ENCODE measurements around the gene OBSL1.

The OBSL1 gene

DNA sequence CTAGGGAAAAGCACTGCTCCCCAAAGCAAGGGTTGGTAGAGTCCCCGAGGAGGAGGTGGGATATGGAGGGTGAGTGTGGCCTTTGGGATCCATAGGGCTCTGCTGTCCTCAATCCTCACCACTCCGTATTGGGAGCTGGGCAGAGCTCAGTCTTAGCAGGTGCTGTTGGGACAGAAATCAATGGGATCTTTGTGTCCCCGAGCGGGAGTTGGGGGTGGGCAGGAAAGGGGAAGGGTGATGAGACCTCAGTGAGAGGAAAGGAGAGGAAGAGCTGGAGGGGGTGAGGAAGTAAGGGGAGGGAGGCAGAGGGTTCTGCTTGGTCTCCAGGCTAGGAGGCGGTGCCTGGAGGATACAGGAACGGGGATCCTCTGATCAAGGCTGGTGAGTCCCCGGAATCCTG, 54.5 kb downstream of the OBSL1 start:
- no peak for DNase-seq (ENCODE audit: low read depth)
- TF ChIP-seq, protein P1, sequence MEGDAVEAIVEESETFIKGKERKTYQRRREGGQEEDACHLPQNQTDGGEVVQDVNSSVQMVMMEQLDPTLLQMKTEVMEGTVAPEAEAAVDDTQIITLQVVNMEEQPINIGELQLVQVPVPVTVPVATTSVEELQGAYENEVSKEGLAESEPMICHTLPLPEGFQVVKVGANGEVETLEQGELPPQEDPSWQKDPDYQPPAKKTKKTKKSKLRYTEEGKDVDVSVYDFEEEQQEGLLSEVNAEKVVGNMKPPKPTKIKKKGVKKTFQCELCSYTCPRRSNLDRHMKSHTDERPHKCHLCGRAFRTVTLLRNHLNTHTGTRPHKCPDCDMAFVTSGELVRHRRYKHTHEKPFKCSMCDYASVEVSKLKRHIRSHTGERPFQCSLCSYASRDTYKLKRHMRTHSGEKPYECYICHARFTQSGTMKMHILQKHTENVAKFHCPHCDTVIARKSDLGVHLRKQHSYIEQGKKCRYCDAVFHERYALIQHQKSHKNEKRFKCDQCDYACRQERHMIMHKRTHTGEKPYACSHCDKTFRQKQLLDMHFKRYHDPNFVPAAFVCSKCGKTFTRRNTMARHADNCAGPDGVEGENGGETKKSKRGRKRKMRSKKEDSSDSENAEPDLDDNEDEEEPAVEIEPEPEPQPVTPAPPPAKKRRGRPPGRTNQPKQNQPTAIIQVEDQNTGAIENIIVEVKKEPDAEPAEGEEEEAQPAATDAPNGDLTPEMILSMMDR (conservative IDR thresholded peaks at IDR 0.05; ENCODE audit: low read length): no peak
- H3K4me3 ChIP-seq (ENCODE audit: low read length): no peak overlapping the region

DNA sequence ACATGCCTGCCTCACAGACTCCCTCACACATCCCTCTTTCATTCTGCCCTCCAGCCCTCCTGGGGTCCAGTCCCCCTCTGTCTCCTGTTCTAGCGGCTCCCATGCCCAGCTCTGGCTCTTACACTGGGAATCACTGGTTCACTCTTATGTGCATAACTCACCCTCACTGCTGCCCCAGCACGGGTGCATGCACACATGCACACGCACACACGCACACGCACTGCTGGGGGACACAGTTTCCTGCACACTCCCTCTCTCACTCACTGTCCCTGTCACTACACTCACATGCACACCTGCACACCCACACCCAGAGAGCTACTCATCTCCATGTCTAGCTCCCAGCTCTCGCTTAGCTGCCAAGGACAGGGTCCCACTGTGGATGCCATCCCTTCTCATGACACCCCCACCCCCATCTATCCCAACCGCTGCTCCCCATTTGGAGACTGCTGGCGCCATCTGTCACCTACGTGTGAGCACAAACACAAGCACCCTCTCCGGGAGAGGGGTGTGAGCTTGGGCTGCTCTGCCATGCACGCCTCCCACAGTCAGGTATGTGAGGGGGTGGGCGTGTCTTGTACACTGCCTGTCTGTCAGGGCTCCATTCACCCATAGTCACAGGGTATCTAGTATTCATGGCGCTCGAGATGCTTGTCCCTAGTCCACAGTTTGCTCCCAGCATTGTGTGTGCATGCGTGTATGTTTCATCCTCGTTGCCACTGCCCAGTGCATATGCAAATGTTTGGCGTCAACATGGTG, 55.3 kb downstream of the OBSL1 start:
- no peak for DNase-seq (ENCODE audit: low read depth)
- TF ChIP-seq, protein P1 (conservative IDR thresholded peaks at IDR 0.05; ENCODE audit: low read length): no peak
- no peak overlapping the region for H3K4me3 ChIP-seq (ENCODE audit: low read length)

DNA sequence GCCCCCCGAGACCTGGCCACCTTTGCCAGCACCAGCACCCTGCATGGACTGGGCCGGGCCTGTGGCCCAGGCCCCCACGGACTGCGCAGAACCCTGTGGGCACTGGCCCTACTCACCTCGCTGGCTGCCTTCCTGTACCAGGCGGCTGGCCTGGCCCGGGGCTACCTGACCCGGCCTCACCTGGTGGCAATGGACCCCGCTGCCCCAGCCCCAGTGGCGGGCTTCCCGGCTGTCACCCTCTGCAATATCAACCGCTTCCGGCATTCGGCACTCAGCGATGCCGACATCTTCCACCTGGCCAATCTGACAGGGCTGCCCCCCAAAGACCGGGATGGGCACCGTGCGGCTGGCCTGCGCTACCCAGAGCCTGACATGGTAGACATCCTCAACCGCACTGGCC, 56.5 kb downstream of the OBSL1 start:
- H3K4me3 ChIP-seq (ENCODE audit: low read length): no peak overlapping the region
- TF ChIP-seq, protein P1 (conservative IDR thresholded peaks at IDR 0.05; ENCODE audit: low read length): no peak
- no peak for DNase-seq (ENCODE audit: low read depth)

DNA sequence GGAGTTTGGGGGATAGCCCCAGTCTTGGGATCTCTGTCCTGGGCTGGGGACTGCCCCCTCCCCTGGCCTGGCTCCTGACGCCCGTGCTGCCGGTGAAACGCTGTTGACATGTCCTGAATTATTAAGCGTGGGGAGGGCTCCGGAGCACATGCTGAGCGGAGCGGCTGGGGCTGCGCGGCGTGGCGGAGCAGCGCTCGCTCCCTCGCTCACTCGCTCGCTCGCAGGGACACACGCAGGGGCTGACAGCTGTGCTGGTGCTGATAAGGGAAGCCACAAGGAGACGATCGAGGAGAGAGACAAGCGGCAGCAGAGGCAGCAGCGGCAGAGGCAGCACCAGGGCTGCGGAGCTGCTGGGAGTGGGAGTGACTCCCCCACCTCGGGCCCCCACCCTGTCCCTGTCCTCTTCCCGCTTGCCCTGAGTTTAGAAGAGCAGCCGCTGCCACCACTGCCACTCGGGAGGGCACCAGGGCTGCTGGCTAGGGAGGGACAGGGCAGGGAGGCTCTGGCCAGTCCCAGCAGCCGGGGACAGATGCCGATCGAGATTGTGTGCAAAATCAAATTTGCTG, 57.1 kb downstream of the OBSL1 start, which contains the start of gene ASIC4:
TSS of gene ASIC4 (plus strand) at position 287 of the 566 bp plus-strand sequence. CDS start at position 530, 243 bp downstream.
- no peak within 1 kb of the TSS for H3K4me3 ChIP-seq (ENCODE audit: low read length)

DNA sequence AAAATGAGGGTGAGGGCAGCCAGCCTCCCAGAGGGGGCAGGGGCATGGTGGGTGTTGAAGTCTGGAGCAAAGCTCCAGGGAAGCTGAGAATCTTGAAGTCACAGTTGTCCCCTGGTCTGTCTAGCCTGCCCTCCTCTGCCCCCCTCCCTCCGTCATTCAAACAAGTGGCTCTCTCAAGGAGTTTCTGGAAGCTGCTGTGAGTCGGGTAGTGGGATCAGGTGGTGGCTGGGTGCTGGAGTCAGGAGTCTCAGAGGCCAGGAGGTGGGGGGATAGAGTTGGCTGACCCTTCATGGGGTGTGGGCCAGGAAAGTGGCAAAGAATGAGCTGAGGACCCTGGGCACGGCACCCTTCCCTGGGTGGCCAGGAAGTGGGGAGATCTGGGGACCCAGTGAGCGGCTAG, 57.6 kb downstream of the OBSL1 start:
- no peak for DNase-seq (ENCODE audit: low read depth)
- no peak overlapping the region for H3K4me3 ChIP-seq (ENCODE audit: low read length)
- TF ChIP-seq, protein P1 (conservative IDR thresholded peaks at IDR 0.05; ENCODE audit: low read length): no peak

More for the DNA sequence above, 57.1 kb downstream of the OBSL1 start, which contains the start of gene ASIC4:
- TF ChIP-seq, protein P1 (conservative IDR thresholded peaks at IDR 0.05; ENCODE audit: low read length): no peak
- DNase-seq (ENCODE audit: low read depth): no peak

DNA sequence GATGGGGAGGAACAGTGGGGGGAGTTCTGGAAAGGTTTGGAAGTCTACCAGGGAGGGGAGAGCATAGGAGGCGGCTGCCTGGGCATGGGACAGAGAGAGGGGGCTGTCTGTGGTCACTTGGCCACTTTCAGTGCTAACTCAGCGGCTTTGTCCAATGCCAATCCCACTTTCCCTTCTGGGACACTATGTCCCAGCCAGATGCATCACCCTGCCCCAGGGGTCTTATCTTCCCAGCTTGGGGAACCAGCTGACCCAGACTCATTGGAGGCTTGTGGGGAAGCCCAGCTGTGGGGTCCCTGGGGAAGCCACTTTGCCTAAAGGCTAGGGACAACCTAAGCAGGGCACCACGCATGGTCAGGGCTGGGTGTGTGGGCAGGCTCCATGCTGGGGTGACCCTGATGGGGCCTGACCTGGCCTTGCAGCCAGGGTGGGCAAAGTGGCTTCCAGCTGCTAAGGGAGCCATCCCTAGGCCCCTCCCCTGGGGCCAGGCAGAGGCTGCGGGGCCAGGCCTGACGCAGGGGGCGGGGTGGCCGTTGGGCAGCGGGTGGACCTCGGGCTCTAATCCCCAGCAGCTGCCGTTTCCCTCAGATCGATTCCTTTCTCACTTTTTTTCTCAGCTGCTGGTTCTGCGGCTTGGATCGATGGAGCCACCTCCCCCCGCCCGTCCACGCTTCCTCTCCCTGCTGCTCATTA, 58.7 kb downstream of the OBSL1 start:
- TF ChIP-seq, protein P1 (conservative IDR thresholded peaks at IDR 0.05; ENCODE audit: low read length): no peak
- DNase-seq (ENCODE audit: low read depth): no peak
- no peak overlapping the region for H3K4me3 ChIP-seq (ENCODE audit: low read length)

All from AG10803 (cell line).